Adrenal gland (tissue), 5 donors: Measurements from ENCODE around the gene FGD3.

Experiments used
- POLR2A ChIP-seq, 2 donors: fragments of 450-650 bp; IDR thresholded peaks; one replicate each; pipeline ENCODE4 v1.6.1; 2017; ENCODE audit warnings: antibody characterized with exemption in 2 of 2, mild to moderate bottlenecking in 2 of 2, moderate library complexity in 1 of 2
- TF ChIP-seq, protein P1 (sequence below), 6 experiments: fragments of 450-650 bp in 4 of 6; fragments of 200-600 bp in 2 of 6; sonication (generic) in 1 of 6; IDR thresholded peaks; 1 replicate in 5 of 6; 2 replicates in 1 of 6; pipeline versions ENCODE4 v1.5.1 to v1.8.0; 2016 to 2021; ENCODE audit warnings: antibody characterized with exemption in 6 of 6, mild to moderate bottlenecking in 2 of 6, moderate library complexity in 1 of 6
- donor health status: DM: no; HTN: no; CAD: no.

DNA sequence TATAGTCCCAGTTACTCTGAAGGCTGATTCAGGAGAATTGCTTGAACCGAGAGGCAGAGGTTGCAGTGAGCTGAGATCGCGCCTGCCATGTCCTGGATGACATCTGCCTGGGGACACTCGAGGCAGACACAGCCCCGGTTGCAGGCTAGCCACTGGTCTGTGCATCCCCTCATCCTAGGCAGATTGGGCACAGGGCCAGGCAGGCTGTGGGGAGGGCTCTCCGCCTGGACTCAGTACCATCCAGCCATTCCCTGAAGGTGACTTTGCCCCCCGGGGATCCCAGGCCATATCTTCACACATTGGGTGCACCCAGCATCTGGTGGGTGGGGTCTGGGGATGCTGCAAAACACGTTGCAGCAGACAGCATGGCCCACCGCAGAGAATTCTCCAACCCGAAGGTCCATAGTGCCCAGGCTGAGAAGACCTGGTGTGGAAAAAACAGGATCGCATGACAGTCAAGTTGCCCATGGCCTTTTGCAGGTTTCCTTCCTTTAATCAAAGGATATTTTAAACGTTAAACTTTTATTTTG is 60.3 kb downstream of the FGD3 start:
- TF ChIP-seq, protein P1, sequence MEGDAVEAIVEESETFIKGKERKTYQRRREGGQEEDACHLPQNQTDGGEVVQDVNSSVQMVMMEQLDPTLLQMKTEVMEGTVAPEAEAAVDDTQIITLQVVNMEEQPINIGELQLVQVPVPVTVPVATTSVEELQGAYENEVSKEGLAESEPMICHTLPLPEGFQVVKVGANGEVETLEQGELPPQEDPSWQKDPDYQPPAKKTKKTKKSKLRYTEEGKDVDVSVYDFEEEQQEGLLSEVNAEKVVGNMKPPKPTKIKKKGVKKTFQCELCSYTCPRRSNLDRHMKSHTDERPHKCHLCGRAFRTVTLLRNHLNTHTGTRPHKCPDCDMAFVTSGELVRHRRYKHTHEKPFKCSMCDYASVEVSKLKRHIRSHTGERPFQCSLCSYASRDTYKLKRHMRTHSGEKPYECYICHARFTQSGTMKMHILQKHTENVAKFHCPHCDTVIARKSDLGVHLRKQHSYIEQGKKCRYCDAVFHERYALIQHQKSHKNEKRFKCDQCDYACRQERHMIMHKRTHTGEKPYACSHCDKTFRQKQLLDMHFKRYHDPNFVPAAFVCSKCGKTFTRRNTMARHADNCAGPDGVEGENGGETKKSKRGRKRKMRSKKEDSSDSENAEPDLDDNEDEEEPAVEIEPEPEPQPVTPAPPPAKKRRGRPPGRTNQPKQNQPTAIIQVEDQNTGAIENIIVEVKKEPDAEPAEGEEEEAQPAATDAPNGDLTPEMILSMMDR (IDR thresholded peaks at IDR 0.05), result no peak
- TF ChIP-seq POLR2A (IDR thresholded peaks at IDR 0.05), result no peak
